H1 (cell line): Measurements from ENCODE around the gene DPP10. TPM values are rescaled to one million over a fixed set of nuclear protein-coding genes. Genes with fewer than 3 reads are reported as not detected.

Experiments used
- CTCF ChIA-PET: fragments of 300-600 bp; sonication (Branson Sonifier 250); formaldehyde crosslinking; loops from one replicate; lab custom pipeline; 2021; ENCODE audit not compliant: partially characterized antibody; lab: Charles Lee
- POLR2A ChIA-PET: fragments of 300-600 bp; sonication (Branson Sonifier 250); formaldehyde crosslinking; loops from one replicate; lab custom pipeline; 2021; ENCODE audit warnings: inconsistent platforms; ENCODE audit not compliant: partially characterized antibody; lab: Charles Lee
- DNase-seq, 2 experiments: peaks; one replicate each; pipeline versions ENCODE4 v3.0.0 to v3.0.0-alpha.2; 2010 to 2022; ENCODE audit warnings: low spot score in 2 of 2, low read depth in 1 of 2, mixed read lengths in 1 of 2
- FAIRE-seq: peaks from 2 replicates; lab custom pipeline; 2011; peaks lifted over from hg19 to GRCh38; lab: Jason Lieb, UNC
- H2AFZ ChIP-seq: 2 replicates; pipeline ENCODE4 v1.8.1; 2012; ENCODE audit warnings: low read length, inconsistent platforms
- H2AK5ac ChIP-seq: 2 replicates; pipeline ENCODE4 v1.6.1; 2013; ENCODE audit warnings: low read depth, low read length
- H2BK120ac ChIP-seq: replicated peaks from 2 replicates; pipeline ENCODE3; 2013; ENCODE audit warnings: low read depth, low read length, inconsistent platforms
- H2BK12ac ChIP-seq: 2 replicates; pipeline ENCODE4 v1.6.1; 2013; ENCODE audit warnings: low read depth, low read length
- H2BK15ac ChIP-seq: 2 replicates; pipeline ENCODE4 v1.6.1; 2013; ENCODE audit warnings: low read length
- H2BK20ac ChIP-seq: 2 replicates; pipeline ENCODE4 v1.6.1; 2013; ENCODE audit warnings: low read length
- H2BK5ac ChIP-seq: 2 replicates; pipeline ENCODE4 v1.6.1; 2013; ENCODE audit warnings: low read depth, low read length
- H3K14ac ChIP-seq: 2 replicates; pipeline ENCODE4 v1.6.1; 2013; ENCODE audit warnings: inconsistent platforms; ENCODE audit not compliant: insufficient read length
- H3K18ac ChIP-seq: 2 replicates; pipeline ENCODE4 v1.6.1; 2013; ENCODE audit warnings: low read length; ENCODE audit errors: extremely low read depth
- H3K23ac ChIP-seq: 2 replicates; pipeline ENCODE4 v1.6.1; 2013; ENCODE audit warnings: inconsistent platforms; ENCODE audit not compliant: insufficient read length
- H3K23me2 ChIP-seq: 2 replicates; pipeline ENCODE4 v1.6.1; 2013; ENCODE audit warnings: low read depth, low read length
- H3K27ac ChIP-seq: 2 replicates; pipeline ENCODE4 v1.6.1; 2011; ENCODE audit warnings: low read depth, low read length, inconsistent platforms
- H3K27me3 ChIP-seq, 4 experiments: replicated peaks in 1 of 4; 1 replicate in 1 of 4; 2 replicates in 3 of 4; pipeline versions ENCODE4 v1.6.1 to v1.8.1; 2011 to 2013; ENCODE audit warnings: low read length in 3 of 4, mild to moderate bottlenecking in 3 of 4, inconsistent platforms in 2 of 4, mixed read lengths in 2 of 4, moderate library complexity in 1 of 4; ENCODE audit not compliant: control insufficient read depth in 3 of 4, insufficient read depth in 3 of 4; ENCODE audit errors: extremely low read depth in 1 of 4
- H3K36me3 ChIP-seq, 4 experiments: 2 replicates each; pipeline versions ENCODE4 v1.6.1 to v1.8.1; 2011 to 2013; ENCODE audit warnings: mild to moderate bottlenecking in 4 of 4, low read length in 3 of 4, moderate library complexity in 2 of 4, control low read depth in 1 of 4, inconsistent platforms in 1 of 4; ENCODE audit not compliant: insufficient read depth in 4 of 4, control insufficient read depth in 2 of 4
- H3K4ac ChIP-seq: replicated peaks from 2 replicates; pipeline ENCODE3; 2013; ENCODE audit warnings: low read length, low read depth, mixed read lengths, inconsistent platforms; ENCODE audit not compliant: insufficient read length
- H3K4me1 ChIP-seq, 4 experiments: replicated peaks in 1 of 4; 1 replicate in 1 of 4; 2 replicates in 3 of 4; pipeline versions ENCODE4 v1.6.1 to v1.8.1; 2011 to 2013; ENCODE audit warnings: low read length in 3 of 4, inconsistent platforms in 2 of 4, mixed read lengths in 1 of 4; ENCODE audit not compliant: insufficient read depth in 4 of 4, control insufficient read depth in 3 of 4
- H3K4me2 ChIP-seq, 2 experiments: 2 replicates each; pipeline versions ENCODE4 v1.6.1 to v1.8.1; 2011 to 2013; ENCODE audit warnings: low read depth in 2 of 2, low read length in 2 of 2, control low read depth in 1 of 2, inconsistent platforms in 1 of 2, mild to moderate bottlenecking in 1 of 2; ENCODE audit not compliant: insufficient read depth in 1 of 2
- H3K4me3 ChIP-seq, 4 experiments: fragments of 200-600, 300-600 bp in 1 of 4; sonication (generic), shearing (Covaris generic), sonication (Bioruptor Twin) in 1 of 4; 2 replicates each; pipeline versions ENCODE4 v1.5.1 to v1.8.1; 2011 to 2016; ENCODE audit warnings: low read length in 4 of 4, low read depth in 3 of 4, control low read depth in 2 of 4, inconsistent platforms in 2 of 4, mild to moderate bottlenecking in 2 of 4, mixed read lengths in 1 of 4, moderate library complexity in 1 of 4; ENCODE audit not compliant: insufficient read depth in 2 of 4; ENCODE audit errors: extremely low read depth in 1 of 4
- H3K56ac ChIP-seq: replicated peaks from 2 replicates; pipeline ENCODE3; 2013; ENCODE audit warnings: low read depth, mild to moderate bottlenecking, mixed read lengths, low read length, inconsistent platforms; ENCODE audit not compliant: insufficient read length
- H3K79me1 ChIP-seq: 2 replicates; pipeline ENCODE4 v1.6.1; 2013; ENCODE audit warnings: low read depth, low read length, control low read depth
- H3K79me2 ChIP-seq, 2 experiments: 2 replicates each; pipeline versions ENCODE4 v1.6.1 to v1.8.1; 2012 to 2013; ENCODE audit warnings: low read length in 2 of 2, mild to moderate bottlenecking in 2 of 2, inconsistent platforms in 1 of 2; ENCODE audit not compliant: insufficient read depth in 2 of 2, control insufficient read depth in 1 of 2
- H3K9ac ChIP-seq, 4 experiments: replicated peaks in 1 of 4; 1 replicate in 1 of 4; 2 replicates in 3 of 4; pipeline versions ENCODE4 v1.6.1 to v1.8.1; 2011 to 2013; ENCODE audit warnings: low read depth in 3 of 4, low read length in 3 of 4, control low read depth in 2 of 4, mild to moderate bottlenecking in 2 of 4, moderate library complexity in 2 of 4, inconsistent platforms in 1 of 4; ENCODE audit errors: extremely low read depth in 1 of 4
- H3K9me3 ChIP-seq, 2 experiments: 2 replicates each; pipeline versions ENCODE4 v1.6.1 to v1.8.1; 2012 to 2013; ENCODE audit warnings: mild to moderate bottlenecking in 2 of 2, moderate library complexity in 2 of 2, control low read depth in 1 of 2, inconsistent platforms in 1 of 2, low read depth in 1 of 2, low read length in 1 of 2, mixed read lengths in 1 of 2; ENCODE audit not compliant: insufficient read depth in 2 of 2
- H4K20me1 ChIP-seq, 2 experiments: replicated peaks in 1 of 2; 2 replicates each; pipeline versions ENCODE3 to v1.8.1; 2011 to 2013; ENCODE audit warnings: inconsistent platforms in 2 of 2, low read length in 2 of 2, mild to moderate bottlenecking in 1 of 2; ENCODE audit not compliant: insufficient read depth in 2 of 2, control insufficient read depth in 1 of 2
- H4K5ac ChIP-seq: 2 replicates; pipeline ENCODE4 v1.6.1; 2013; ENCODE audit warnings: low read length, low read depth, mixed read lengths, inconsistent platforms; ENCODE audit not compliant: insufficient read length
- H4K8ac ChIP-seq: 2 replicates; pipeline ENCODE4 v1.8.0; 2013; ENCODE audit warnings: mild to moderate bottlenecking, moderate library complexity, low read length, inconsistent platforms; ENCODE audit not compliant: insufficient read depth; ENCODE audit errors: extremely low read depth
- H4K91ac ChIP-seq: replicated peaks from 2 replicates; pipeline ENCODE3; 2013; ENCODE audit warnings: low read length, mixed read lengths, inconsistent platforms; ENCODE audit not compliant: insufficient read length
- RXRA ChIP-seq: IDR thresholded peaks from 2 replicates; pipeline ENCODE4 v1.6.1; 2011; ENCODE audit warnings: low read depth, mild to moderate bottlenecking, low read length, moderate library complexity; ENCODE audit not compliant: insufficient read depth
- WGBS, 2 experiments: shearing (Covaris generic) in 1 of 2; methylation state at CpG; one replicate each; pipeline versions ENCODE4 v1.1.6 to v1.1.7; 2013 to 2015; ENCODE audit warnings: low lambda C conversion rate in 2 of 2, mixed read lengths in 2 of 2, inconsistent platforms in 1 of 2, low coverage in 1 of 2, missing lambda C conversion rate in 1 of 2; ENCODE audit not compliant: insufficient replicate concordance in 2 of 2, insufficient coverage in 1 of 2, insufficient read length in 1 of 2; ENCODE audit errors: extremely low coverage in 1 of 2, missing lambda C conversion rate in 1 of 2; 5-methylcytosine and 5-hydroxymethylcytosine counted together
- polyA plus RNA-seq, 7 experiments: library from polyadenylated mRNA; depleted of rRNA in 3 of 7; stranded (reverse) in 5 of 7; unstranded in 2 of 7; fragments of >200 nt in 5 of 7; fragments of 200-250 nt in 2 of 7; gene quantifications; 1 replicate in 5 of 7; 2 replicates in 1 of 7; 4 replicates in 1 of 7; pipeline versions ENCODE4 v1.2.1 to v1.2.3, GENCODE V29; 2011 to 2013; ENCODE audit warnings: missing spikeins in 2 of 7, mixed read lengths in 2 of 7
- total RNA-seq: library from RNA; stranded (reverse); fragmentation: NEBNext Ultra II Directional; extraction: Animal tissue kit (Norgen Biotek cat#: 25700); gene quantifications from 2 replicates; pipeline ENCODE4 v1.2.1, GENCODE V29; 2021

The DPP10 gene
- total and polyA plus RNA-seq, 2 of the 8 experiments (the other 6 are each of a cell fraction or from before 2014, with no cell fraction given), result 3.3 to 7.2 TPM

DNA sequence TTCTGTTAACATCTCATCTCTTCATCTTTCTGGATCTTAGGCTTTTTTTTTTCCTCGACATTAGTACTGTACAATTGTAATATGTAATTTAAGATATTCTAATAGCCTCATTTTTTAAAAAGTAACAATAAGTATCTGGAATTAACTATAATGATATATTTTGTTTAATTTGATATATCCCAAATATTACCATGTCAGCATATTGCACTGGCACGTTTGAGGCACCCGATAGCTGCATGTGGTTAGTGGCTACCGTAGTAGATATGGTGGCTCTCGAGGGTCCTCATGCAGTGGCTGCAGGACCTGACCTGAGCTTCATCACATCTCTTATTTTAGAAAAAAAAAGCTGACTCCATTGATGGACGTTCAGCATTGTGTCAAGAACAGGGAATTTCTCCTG is 371.9 kb downstream of the DPP10 start:
- Histone ChIP-seq H4K8ac (no peak overlapping the region), H2BK5ac (no peak overlapping the region), H3K56ac (no peak overlapping the region), H2BK12ac (no peak overlapping the region), H3K23ac (no peak overlapping the region), H2AFZ (no peak overlapping the region), H3K79me1 (no peaks in the 10 kb centered on the region), H3K4ac (no peak overlapping the region), H2AK5ac (no peak overlapping the region), H4K5ac (no peak overlapping the region), H3K36me3 (no peaks in the 10 kb centered on the region), H4K20me1 (no peaks in the 10 kb centered on the region), H3K18ac (no peak overlapping the region), H3K4me2 (no peak overlapping the region), H3K4me1 (peaks cover 0 to 4% (median 1%) of the 10 kb centered on the region in 4 experiments; a peak in 3 of 7 replicates), H2BK120ac (no peak overlapping the region), H2BK15ac (no peak overlapping the region), H3K27me3 (no peaks in the 10 kb centered on the region), H3K9ac (no peak overlapping the region), H3K27ac (no peak overlapping the region), H3K4me3 (no peak overlapping the region), H3K9me3 (no peaks in the 10 kb centered on the region), H3K14ac (no peak overlapping the region), H3K23me2 (peaks cover 4% of the 10 kb centered on the region; the same call in 1 of the 2 replicates), H2BK20ac (no peak overlapping the region), H4K91ac (no peak overlapping the region), H3K79me2 (no peaks in the 10 kb centered on the region)
- FAIRE-seq, result no peak
- DNase-seq, result no peak
- no peak for TF ChIP-seq RXRA
- WGBS, 2 experiments, result 94% methylated on average over 6 of the region's 6 CpGs; no CpG with 5 or more reads in 1 of the 2 experiments
- ChIA-PET POLR2A (no interaction called here), CTCF (no interaction called here)
